ENCODE results near the gene CYSRT1. TPM values are rescaled to one million over a fixed set of nuclear protein-coding genes. Genes with fewer than 3 reads are reported as not detected.

The CYSRT1 gene
- total RNA-seq, 1 donor from 2014 or later, result 2.1 TPM

DNA sequence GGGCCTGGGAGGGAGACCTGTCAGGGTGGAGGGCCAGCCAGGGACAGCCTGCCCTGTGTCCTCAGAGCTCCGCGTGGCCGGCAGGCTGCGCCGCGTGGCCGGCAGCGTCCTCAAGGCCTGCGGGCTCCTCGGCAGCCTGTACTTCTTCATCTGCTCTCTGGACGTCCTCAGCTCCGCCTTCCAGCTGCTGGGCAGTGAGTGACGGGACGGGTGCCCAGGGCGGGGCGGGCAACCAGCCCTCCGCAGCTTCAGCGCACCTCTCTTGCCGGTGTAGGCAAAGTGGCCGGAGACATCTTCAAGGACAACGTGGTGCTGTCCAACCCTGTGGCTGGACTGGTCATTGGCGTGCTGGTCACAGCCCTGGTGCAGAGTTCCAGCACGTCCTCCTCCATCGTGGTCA is 7.5 kb downstream of the CYSRT1 start:
- Mint-ChIP-seq H3K36me3 (ENCODE audit: unreplicated experiment) (no peaks in the 10 kb centered on the region), H3K4me1 (ENCODE audit: low read depth, unreplicated experiment) (peaks cover 1% of the 10 kb centered on the region), H3K4me3 (ENCODE audit: unreplicated experiment) (no peak overlapping the region), H3K27ac (ENCODE audit: unreplicated experiment) (no peak overlapping the region), H3K27me3 (ENCODE audit: unreplicated experiment) (no peaks in the 10 kb centered on the region), H3K9me3 (ENCODE audit: unreplicated experiment) (no peaks in the 10 kb centered on the region)
- no peak for DNase-seq
- TF ChIP-seq CTCF (IDR thresholded peaks at IDR 0.05; ENCODE audit: partially characterized antibody, unreplicated experiment), result no peak

- TF ChIP-seq CTCF (IDR thresholded peaks at IDR 0.05; ENCODE audit: partially characterized antibody, unreplicated experiment), result no peak
- Mint-ChIP-seq H3K36me3 (ENCODE audit: unreplicated experiment) (no peaks in the 10 kb centered on the region), H3K4me1 (ENCODE audit: low read depth, unreplicated experiment) (peaks cover 2% of the 10 kb centered on the region), H3K27ac (ENCODE audit: unreplicated experiment) (no peak overlapping the region), H3K4me3 (ENCODE audit: unreplicated experiment) (no peak overlapping the region), H3K27me3 (ENCODE audit: unreplicated experiment) (no peaks in the 10 kb centered on the region), H3K9me3 (ENCODE audit: unreplicated experiment) (peaks cover 1% of the 10 kb centered on the region)
- DNase-seq, result no peak
Observed at GRCh38 chr9:137233143-137233980, 8.4 kb downstream of the CYSRT1 start.

DNA sequence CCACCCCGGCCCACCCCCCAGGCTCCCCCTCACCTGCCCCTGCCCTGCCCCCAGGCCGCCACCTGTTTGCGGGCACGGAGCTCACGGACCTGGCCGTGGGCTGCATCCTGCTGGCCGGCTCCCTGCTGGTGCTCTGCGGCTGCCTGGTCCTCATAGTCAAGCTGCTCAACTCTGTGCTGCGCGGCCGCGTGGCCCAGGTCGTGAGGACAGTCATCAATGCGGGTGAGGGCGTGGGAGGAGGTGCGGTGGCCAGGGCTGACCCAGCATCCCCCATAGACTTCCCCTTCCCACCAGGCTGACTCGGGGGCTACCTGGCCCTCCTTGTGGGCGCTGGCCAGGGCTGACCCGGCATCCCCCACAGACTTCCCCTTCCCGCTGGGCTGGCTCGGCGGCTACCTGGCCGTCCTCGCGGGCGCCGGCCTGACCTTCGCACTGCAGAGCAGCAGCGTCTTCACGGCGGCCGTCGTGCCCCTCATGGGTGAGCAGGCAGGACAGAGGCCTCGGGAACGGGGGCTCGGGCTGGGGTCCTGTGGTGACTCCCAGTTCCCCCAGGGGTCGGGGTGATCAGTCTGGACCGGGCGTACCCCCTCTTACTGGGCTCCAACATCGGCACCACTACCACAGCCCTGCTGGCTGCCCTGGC is 9.2 kb downstream of the CYSRT1 start:
- Mint-ChIP-seq H3K36me3 (ENCODE audit: unreplicated experiment) (no peaks in the 10 kb centered on the region), H3K4me3 (ENCODE audit: unreplicated experiment) (no peak overlapping the region), H3K27ac (ENCODE audit: unreplicated experiment) (no peak overlapping the region), H3K4me1 (ENCODE audit: low read depth, unreplicated experiment) (peaks cover 8% of the 10 kb centered on the region), H3K9me3 (ENCODE audit: unreplicated experiment) (peaks cover 4% of the 10 kb centered on the region), H3K27me3 (ENCODE audit: unreplicated experiment) (no peaks in the 10 kb centered on the region)
- no peak for DNase-seq
- TF ChIP-seq CTCF (IDR thresholded peaks at IDR 0.05; ENCODE audit: partially characterized antibody, unreplicated experiment), result no peak

DNA sequence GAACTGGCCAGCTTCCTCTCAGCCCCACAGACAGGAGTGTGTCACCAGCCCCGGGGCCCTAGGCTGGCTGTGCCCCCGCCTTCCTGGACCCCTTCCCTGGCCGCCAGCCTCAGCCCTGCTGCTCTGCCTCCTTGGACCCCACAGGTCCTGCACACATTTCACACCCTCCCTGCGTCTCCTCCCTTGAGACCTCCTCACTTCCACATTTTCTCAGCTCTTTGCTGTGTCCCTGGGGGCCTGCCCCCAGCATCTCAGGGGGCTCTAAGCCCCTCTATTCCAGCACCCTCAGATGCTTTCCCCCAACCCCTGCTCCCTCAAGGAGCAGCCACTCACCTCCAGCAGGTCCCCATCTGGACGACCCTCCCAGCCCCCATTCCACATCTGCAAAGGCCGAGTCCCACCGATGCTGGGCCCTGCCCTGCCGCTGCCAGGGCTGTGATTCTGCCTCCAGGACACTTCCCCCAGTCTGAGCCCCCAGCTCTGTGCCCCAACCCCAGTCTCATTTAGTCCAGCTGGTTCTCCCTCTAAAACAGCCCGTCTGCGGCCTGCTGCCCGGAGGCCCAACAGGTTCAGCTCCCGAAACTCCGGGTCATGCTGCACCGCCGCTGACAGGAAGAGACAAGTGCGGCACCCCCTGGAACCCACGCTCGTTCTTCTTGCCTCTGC is 9.9 kb downstream of the CYSRT1 start:
- no peak overlapping the region for H3K4me3 Mint-ChIP-seq (ENCODE audit: unreplicated experiment)
- no peak overlapping the region for H3K27ac Mint-ChIP-seq (ENCODE audit: unreplicated experiment)

More for the DNA sequence above, 9.9 kb downstream of the CYSRT1 start:
- Mint-ChIP-seq H3K4me1 (ENCODE audit: low read depth, unreplicated experiment) (peaks cover 9% of the 10 kb centered on the region), H3K27me3 (ENCODE audit: unreplicated experiment) (peaks cover 3% of the 10 kb centered on the region), H3K36me3 (ENCODE audit: unreplicated experiment) (no peaks in the 10 kb centered on the region), H3K9me3 (ENCODE audit: unreplicated experiment) (peaks cover 5% of the 10 kb centered on the region)
- no peak for DNase-seq
- TF ChIP-seq CTCF (IDR thresholded peaks at IDR 0.05; ENCODE audit: partially characterized antibody, unreplicated experiment), result no peak
